Left forelimb (tissue), 1 donor: Measurements from ENCODE around the gene DHX57.

Experiments used
- DNase-seq: peaks from one replicate; pipeline ENCODE4 v3.0.0-alpha.2; 2018; ENCODE audit warnings: low spot score

Gene DHX57, protein sequence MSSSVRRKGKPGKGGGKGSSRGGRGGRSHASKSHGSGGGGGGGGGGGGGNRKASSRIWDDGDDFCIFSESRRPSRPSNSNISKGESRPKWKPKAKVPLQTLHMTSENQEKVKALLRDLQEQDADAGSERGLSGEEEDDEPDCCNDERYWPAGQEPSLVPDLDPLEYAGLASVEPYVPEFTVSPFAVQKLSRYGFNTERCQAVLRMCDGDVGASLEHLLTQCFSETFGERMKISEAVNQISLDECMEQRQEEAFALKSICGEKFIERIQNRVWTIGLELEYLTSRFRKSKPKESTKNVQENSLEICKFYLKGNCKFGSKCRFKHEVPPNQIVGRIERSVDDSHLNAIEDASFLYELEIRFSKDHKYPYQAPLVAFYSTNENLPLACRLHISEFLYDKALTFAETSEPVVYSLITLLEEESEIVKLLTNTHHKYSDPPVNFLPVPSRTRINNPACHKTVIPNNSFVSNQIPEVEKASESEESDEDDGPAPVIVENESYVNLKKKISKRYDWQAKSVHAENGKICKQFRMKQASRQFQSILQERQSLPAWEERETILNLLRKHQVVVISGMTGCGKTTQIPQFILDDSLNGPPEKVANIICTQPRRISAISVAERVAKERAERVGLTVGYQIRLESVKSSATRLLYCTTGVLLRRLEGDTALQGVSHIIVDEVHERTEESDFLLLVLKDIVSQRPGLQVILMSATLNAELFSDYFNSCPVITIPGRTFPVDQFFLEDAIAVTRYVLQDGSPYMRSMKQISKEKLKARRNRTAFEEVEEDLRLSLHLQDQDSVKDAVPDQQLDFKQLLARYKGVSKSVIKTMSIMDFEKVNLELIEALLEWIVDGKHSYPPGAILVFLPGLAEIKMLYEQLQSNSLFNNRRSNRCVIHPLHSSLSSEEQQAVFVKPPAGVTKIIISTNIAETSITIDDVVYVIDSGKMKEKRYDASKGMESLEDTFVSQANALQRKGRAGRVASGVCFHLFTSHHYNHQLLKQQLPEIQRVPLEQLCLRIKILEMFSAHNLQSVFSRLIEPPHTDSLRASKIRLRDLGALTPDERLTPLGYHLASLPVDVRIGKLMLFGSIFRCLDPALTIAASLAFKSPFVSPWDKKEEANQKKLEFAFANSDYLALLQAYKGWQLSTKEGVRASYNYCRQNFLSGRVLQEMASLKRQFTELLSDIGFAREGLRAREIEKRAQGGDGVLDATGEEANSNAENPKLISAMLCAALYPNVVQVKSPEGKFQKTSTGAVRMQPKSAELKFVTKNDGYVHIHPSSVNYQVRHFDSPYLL (N-terminal part only)

DNA sequence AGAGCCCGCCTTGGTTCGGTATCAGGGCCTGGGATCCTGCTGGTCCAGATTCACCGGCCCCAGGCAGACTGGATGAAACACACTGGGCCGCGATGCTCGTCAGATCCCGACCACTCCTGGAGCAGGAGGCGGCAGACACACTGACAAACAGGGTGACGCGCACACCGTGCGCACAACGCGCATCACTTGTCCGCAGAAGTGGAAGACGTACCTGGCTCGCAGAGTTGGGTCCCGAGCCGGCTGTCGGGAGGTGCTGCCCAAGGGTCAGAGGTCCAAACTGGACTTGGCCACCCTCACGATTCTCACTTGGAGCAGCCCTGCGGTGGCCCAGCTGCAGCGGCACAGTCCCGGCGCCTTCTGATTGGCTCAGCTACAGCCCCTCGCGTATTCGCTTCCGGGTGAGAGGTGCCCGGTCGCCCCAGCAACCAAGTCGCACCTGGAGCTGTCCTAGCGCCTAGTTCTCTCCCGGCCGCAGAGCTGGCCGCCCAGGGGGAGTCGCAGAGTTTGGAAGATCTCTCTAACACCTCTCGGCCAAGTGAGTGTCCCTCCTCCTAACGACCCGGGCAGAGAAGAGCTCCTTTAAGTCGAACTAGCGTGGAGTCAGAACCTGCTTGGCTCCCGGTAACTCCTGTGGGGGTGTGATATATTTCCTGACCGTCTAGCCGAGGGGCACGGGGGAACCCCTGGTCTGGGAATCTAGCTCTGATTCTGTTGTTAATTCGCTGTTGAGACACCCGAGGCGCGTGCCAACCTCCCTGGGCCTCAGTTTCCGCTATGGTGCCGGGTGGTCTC is at the start of gene DHX57, which contains the start of gene MORN2:
Gene DHX57 (minus strand): TSS at position 359 of the 792 bp plus-strand sequence. CDS start 7,529 bp downstream, outside the sequence.
Gene MORN2 (plus strand): TSS at position 401 of the 792 bp plus-strand sequence.
- peak; percentile 95 for DNase-seq

DNA sequence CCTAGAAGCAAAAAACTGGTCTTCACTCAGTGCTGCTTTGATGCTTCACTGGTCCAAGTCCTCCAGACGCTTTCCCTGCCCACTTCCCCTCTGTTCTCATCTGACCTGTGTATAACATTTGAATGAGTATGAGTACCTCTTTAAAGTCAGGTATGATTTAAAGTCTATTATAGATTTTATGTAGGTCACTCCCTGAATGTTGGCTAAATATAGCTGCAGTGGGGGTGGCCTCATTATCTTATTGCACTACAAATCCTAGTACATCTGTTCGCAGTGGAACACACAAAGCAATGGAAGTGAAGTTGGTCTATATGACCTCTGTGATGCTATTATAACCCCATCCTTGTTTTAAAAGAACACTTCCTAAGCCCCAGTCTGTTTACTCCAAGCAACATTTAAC is 47.2 kb upstream of the DHX57 start:
- DNase-seq, result no peak

DNA sequence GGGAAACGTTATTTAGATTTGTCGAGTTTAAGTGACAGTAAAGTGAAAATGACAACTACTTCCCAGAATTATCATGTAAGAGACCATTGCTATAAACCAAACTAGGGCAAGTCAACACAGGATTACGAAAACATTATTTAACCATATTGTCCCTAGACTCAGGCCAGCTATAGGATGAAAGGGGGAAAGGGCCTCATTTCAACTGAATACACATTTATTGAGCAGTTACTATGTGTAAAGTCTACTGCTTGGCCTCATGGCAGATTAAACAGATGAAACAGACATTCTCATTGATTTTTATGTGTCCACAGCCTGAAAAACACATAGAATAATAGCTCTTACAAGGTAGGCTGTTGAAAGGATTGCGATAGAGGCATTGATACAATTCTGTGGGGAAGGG is 46.7 kb upstream of the DHX57 start:
- DNase-seq, result no peak

DNA sequence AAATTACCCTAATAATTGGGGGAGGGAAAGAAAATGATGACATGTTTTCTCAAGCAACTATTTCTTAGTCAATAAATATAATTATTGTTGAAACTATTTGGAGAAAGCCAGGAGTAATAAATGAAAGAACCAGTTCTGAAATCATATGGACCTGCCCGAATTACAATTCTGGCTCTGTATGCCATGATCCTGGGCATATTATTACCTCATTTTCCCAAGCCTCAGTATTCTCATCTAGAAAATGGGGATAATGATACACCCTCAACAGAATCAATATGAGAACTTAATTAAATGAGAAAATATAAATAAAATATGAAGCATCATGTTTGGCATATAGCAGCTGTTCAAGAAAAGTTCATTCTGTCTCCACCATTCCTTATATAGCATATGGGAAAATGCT is 36.9 kb upstream of the DHX57 start:
- no peak for DNase-seq

DNA sequence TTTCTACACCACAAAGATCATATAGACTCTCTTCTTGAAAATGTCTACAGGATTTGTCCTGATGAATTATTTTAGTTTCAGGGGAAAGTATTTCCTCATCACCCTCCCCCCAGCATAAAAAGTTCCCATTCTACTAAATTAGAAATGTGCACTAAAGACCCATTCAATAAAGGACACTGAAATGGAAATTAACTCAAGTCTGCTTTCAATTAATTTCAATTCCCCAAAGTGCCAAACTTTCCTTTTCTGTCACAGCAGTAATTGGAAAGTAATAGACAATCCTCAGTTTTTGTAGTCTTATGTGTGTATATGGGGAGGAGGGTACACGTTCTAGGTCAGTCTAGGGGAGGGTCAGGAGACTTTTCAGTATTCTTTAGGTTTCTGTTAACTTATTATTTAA is 35.5 kb upstream of the DHX57 start:
- no peak for DNase-seq

DNA sequence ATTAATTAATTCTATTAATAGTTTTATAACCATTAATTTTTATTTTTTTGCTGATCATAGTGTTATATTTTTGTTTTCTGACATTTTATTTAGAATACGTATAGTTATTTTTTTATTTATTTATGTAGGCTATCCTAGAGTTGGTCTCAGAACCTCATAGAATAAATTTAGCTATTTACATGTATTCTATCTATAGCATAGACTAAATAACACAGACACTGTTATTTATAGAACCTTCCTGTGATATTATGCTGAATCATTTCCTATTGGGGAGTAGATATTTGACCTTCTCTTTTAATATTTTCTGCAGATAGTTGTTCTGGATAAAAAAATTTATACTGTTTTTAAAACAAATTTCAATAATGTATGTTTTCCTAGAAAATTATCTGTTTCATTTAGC is 34.1 kb upstream of the DHX57 start:
- no peak for DNase-seq

DNA sequence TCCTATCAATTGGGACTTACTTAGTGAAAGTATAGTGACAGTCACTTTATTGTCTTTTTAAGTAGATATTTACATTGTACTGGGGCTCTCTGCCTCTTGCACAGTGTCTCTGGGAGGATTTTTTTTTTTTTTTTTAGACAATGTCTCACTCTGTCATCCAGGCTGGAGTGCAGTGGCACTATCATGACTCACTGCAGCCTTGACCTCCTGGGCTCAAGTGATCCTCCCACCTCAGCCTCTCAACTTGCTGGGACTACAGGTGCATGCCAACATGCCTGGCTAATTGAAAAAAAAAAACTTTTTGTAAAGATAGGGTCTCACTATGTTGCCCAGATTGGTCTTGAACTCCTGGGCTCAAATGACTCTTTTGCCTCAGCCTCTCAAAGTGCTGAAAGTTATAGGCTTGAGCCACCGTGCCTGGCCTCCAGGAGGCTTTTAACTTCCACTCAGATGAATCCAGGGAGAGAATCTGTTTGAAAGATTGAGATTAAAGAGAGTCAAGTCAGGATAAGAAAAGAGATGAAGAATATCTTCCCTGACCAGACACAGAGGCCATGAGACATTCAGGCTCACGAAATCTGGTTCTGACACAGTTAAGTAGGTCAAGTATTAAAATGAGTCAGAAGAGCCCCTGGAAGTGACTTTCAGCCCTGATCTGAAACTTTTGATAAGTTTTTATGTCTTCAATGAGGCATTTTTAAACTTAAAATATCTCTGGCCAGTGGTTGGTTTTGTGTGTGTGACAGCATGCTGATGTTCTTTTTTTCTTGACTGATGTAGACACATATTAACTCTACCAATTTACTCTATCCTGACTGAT is 32.2 kb upstream of the DHX57 start:
- DNase-seq, result no peak

DNA sequence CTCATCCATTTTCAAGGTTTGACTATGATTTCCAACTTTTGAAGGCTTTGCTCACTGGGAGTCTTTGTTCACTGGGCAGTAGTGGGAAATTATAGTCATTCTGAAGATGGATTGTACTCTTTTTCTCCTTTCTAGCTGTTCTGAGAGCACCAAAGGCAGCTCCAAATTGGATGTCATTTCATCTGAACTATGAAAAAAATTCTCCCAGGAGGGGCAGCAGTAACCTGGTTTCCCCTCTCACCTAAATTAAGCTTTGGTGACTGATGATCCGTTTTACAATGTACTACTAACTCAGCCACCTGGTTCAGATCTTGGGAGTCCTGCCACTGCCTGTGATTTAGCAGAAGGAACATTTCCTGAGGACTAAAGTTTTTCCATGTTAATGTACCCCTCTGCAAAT is 31.5 kb upstream of the DHX57 start:
- DNase-seq, result no peak

DNA sequence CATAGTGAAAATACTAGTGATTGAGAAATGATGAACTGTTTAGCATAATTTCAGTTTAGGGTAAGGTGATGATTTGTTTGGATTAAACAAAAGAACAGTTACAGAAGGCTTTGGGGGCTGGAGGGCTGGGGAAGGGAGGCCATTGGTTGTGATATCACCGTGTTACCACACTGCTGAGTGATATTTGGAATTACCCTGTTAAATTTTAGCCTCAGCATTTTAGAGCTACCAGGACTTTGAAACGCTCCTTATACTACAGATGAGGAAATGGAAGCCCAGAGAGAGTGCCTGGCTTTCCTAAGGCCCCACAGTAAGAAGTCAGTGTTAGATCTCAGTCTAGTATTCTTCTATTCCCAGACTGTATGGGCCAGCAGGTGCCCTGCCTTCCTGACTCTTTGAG is 29.5 kb upstream of the DHX57 start:
- no peak for DNase-seq

DNA sequence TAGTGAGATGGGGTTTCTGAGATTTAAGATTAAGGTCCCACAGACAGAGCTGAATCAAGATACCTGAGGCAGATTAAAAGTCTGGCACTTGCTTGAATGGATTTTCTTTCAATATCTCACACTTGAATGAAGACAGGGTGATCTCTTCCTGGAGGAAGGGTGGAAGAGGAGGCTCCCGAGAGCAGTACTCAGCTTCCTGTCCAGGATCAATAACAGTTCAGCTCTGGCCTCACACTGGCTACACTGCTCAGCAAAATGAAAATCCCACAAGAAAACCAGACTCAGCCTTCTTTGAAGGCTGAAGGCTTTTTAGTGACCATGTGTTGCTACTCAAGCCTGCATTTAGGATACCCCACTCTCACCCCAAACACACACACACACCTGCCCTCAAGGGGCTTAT is 25.0 kb upstream of the DHX57 start:
- DNase-seq, result no peak

DNA sequence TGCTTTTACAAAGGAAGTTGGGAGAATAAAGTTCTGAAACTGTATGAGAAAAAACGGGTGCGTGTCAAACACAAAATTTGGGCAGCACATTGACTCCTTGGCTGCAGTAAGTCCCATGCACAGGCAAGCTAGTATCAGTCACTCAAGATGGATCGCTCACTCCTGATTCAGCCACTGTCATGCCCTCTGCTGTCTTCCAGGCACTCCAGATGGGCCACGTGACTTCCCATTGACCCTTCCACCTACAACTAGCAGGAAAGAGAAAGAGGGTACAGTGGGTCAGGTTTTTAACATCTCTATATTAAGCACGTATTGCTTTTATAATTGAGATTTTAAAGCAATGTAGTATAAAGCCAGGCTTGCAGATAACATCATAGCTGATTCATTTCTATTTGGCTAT is 22.5 kb upstream of the DHX57 start:
- no peak for DNase-seq

DNA sequence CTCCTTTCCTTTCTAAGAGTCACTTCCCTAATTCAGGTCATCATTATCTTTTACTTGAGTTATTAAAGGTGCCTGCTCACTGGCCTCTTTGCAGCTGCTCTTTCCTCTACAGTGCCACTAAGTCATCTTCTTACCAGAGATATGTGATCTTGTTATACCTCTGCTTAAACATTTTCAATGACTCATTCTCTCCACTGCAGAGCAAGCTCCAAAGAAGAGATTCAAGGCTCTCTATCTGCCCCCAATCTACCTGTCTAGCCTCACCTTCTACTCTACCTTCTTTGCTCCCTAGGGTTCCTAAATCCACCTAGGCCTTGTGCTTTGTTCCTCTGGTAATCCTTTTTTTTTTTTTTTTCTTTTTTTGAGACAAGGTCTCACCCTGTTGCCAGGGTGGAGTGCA is 17.1 kb upstream of the DHX57 start:
- DNase-seq, result no peak

DNA sequence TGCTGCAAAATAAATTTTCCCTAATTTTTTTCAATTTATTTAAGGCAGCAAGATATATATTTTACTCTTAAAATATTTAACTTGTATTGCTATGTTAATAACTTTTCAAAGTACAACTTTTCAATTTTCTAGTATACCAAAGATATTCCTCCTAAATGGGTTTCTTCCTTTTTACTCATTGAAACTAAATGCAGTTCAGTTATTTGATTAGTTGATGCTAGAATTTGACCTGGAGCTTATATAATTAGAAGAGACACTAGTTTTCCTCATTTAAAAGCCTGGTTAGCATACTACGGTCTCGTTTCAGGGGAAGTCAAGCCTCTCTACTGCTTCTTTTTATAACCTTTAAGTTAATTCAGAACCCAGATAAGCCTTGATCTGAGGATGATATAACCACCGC is 13.8 kb upstream of the DHX57 start, which contains the start of gene ARHGEF33:
Gene ARHGEF33 (plus strand): TSS at position 301 of the 400 bp plus-strand sequence. CDS start 29,573 bp downstream, outside the sequence.
- no peak for DNase-seq

DNA sequence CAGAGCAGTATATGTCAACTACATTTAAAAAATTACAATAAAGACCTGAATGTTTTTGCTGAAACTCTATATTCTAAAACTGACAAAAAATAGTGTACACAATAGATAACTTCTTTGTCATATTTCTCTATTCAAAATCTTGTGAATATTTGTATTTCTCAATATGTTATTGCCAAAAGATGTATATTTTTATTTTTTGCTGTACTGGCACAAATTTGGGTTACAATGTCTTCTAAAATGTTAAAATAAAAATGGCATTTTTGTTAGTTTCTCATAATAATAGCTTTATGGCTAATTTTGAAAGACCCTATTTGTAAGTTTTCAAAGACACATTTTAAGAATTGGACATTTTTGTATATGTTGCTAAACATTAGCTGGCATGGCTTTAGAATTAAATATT is 13.3 kb upstream of the DHX57 start:
- DNase-seq, result no peak

DNA sequence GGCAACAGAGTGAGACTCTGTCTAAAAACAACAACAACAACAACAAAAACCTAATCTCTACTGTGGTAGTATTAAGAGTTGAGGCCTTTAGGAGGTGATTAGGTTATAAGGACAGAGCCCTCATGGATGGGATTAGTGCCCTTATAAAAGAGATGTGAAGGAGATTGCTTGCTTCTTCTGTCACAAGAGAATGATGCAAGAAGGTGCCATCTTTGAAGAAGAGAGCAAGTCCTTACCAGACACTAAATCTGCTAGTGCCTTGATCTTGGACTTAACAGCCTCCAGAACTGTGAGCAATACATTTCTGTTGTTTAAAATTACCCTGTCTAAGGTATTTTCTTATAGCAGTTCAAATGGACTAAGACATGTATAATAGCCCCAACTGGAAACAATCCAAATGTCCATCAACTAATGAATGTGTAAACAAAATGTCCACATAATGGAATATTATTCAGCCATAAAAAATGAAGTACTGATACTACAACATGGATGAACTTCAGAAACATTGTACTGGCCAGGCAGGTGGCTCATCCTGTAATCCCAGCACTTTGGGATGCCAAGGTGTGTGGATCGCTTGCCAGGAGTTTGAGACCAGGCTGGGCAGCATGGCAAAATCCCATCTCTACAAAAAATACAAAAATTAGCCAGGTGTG is 12.3 kb upstream of the DHX57 start:
- DNase-seq, result no peak

DNA sequence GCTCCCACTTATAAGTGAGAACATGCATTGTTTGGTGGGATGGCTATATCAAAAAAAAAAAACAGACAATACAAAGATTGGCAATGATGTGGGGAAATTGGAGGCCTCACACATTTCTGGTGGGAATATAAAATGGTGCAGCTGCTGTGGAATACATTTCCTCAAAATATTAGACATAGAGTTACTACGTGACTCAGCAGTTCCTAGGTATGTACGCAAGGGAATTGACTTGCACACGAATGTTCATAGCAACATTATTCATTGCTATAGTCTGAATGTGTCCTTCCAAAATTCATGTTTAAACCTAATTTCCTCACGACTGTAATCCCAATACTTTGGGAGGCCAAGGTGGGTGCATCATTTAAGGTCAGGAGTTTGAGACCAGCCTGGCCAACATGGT is 11.6 kb upstream of the DHX57 start:
- DNase-seq, result no peak

DNA sequence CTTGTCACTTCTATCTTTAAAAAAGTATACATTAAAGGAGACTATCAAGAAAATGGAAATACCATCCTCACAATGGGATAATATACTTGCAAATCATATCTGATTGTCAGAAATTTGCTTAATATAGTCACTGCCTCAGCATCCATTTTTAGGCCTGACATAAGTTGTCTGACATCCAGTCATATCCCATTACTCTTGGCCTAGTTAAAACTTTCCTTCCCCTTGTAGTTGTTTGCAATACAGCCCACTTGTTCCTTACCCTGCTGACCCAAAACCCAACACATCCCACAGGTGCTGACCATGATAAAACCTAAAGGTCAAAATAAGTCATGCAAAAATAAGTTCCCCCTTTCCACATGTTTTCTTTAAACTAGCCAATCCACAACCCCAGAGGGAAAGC is 10.3 kb upstream of the DHX57 start:
- DNase-seq, result no peak

DNA sequence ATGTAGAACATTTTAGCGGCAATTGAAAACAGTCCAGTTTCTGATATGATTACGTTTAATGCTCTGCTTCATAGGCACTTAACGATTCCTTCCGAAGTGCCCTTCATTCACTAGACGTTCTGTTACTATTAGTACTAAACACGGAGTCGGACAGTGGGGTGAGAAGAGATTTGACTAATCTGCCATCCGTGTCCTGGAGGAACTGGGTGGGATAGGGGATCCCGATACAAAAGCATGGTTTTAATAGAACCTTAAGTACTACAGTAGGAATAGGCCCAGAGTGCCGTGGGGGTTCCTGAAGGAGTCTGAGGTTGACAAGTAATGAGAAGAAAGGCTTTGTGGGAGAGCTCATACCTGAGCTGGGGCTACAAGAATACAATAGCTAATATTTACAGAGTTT is 673 bp upstream of the DHX57 start:
- DNase-seq, result no peak

DNA sequence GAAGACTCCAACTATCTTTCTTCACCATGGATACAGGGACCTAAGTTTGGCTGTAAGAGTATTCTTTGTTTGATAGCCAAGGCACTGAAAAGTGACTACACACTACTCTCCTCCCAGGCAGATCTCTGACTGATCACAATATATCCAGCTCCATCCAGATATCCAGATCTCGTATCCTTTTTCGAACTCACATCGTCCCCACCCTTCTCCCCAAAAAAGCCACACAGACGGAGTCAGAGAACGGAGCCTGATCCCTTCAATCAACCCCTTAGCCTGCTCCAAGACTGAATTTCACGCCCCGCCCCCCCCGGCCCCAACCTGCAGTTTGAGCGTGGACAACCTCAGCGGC is 533 bp downstream of the DHX57 start:
- no peak for DNase-seq

DNA sequence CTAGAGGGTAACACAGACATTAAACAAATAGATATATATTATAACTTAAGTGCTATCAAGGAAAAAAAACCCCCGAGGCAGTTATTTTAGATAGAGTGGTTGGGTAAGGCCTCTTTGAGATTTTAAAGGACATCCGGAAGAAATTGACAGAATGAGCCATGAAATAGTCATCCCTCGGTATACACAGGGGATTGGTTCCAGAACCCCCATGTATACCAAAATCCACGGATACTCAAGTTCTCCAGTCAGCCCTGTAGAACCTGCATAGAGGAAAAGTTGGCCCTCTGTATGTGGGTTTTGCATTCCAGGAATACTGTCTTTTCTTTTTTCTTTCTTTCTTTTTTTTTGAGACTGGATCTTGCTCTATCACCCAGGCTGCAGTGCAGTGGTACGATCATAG is 2.0 kb downstream of the DHX57 start:
- no peak for DNase-seq
